HUES6 (cell line): ENCODE data around the gene GRIK3.

Experiments used
- H3K27ac ChIP-seq: 2 replicates; pipeline ENCODE4 v1.7.0; 2013; ENCODE audit warnings: low read depth, mild to moderate bottlenecking, low read length, inconsistent platforms
- H3K27me3 ChIP-seq: 2 replicates; pipeline ENCODE4 v1.6.1; 2013; ENCODE audit warnings: low read length; ENCODE audit not compliant: control insufficient read depth, insufficient read depth
- H3K36me3 ChIP-seq: 2 replicates; pipeline ENCODE4 v1.6.1; 2013; ENCODE audit warnings: low read length; ENCODE audit not compliant: control insufficient read depth, insufficient read depth
- H3K4me1 ChIP-seq: 2 replicates; pipeline ENCODE4 v1.6.1; 2013; ENCODE audit warnings: low read length; ENCODE audit not compliant: control insufficient read depth, insufficient read depth
- H3K4me3 ChIP-seq: 2 replicates; pipeline ENCODE4 v1.5.1; 2013; ENCODE audit warnings: low read depth, low read length
- H3K9ac ChIP-seq: one replicate; pipeline ENCODE4 v1.6.1; 2013; ENCODE audit warnings: mild to moderate bottlenecking, low read length
- H3K9me3 ChIP-seq: 2 replicates; pipeline ENCODE4 v1.6.1; 2013; ENCODE audit warnings: low read depth, low read length; ENCODE audit not compliant: control insufficient read depth, insufficient read depth

The GRIK3 gene

GRCh38 chr1:37047542-37047941, 13.2 kb upstream of the GRIK3 start:
- H3K9ac ChIP-seq: no peak overlapping the region
- no peaks in the 10 kb centered on the region for H3K9me3 ChIP-seq
- peaks cover 30% of the 10 kb centered on the region for H3K4me1 ChIP-seq
- no peaks in the 10 kb centered on the region for H3K36me3 ChIP-seq
- 0 out of 2 replicates have a peak, but pooled peaks cover 8% of the 10 kb centered on the region for H3K27me3 ChIP-seq
- no peak overlapping the region for H3K27ac ChIP-seq
- no peak overlapping the region for H3K4me3 ChIP-seq

GRCh38 chr1:37043101-37043500, 8.8 kb upstream of the GRIK3 start:
- Histone ChIP-seq H3K27ac (no peak overlapping the region), H3K4me3 (no peak overlapping the region; the same call in 1 of the 2 replicates), H3K9me3 (no peaks in the 10 kb centered on the region), H3K4me1 (peaks cover 55% of the 10 kb centered on the region), H3K9ac (no peak overlapping the region), H3K27me3 (peaks cover 50% of the 10 kb centered on the region), H3K36me3 (no peaks in the 10 kb centered on the region)

GRCh38 chr1:37042506-37042905, 8.2 kb upstream of the GRIK3 start:
- Histone ChIP-seq H3K27ac (no peak overlapping the region), H3K36me3 (no peaks in the 10 kb centered on the region), H3K9ac (no peak overlapping the region), H3K4me3 (no peak overlapping the region), H3K9me3 (no peaks in the 10 kb centered on the region), H3K27me3 (peaks cover 55% of the 10 kb centered on the region), H3K4me1 (peaks cover 60% of the 10 kb centered on the region)

- Histone ChIP-seq H3K9me3 (no peaks in the 10 kb centered on the region), H3K9ac (no peak overlapping the region), H3K36me3 (no peaks in the 10 kb centered on the region), H3K27me3 (peaks cover 65% of the 10 kb centered on the region), H3K27ac (no peak overlapping the region), H3K4me3 (no peak overlapping the region), H3K4me1 (peaks cover 64% of the 10 kb centered on the region)
Observed at GRCh38 chr1:37041483-37041882, 7.2 kb upstream of the GRIK3 start.

GRCh38 chr1:37040773-37041172, 6.5 kb upstream of the GRIK3 start:
- Histone ChIP-seq H3K9me3 (no peaks in the 10 kb centered on the region), H3K27me3 (peaks cover 72% of the 10 kb centered on the region), H3K27ac (no peak overlapping the region), H3K36me3 (no peaks in the 10 kb centered on the region), H3K9ac (no peak overlapping the region), H3K4me3 (no peak overlapping the region), H3K4me1 (peaks cover 71% of the 10 kb centered on the region)

- no peaks in the 10 kb centered on the region for H3K9me3 ChIP-seq
- H3K36me3 ChIP-seq: no peaks in the 10 kb centered on the region
- H3K27me3 ChIP-seq: peaks cover 78% of the 10 kb centered on the region
- H3K9ac ChIP-seq: no peak overlapping the region
- peaks cover 76% of the 10 kb centered on the region for H3K4me1 ChIP-seq
- no peak overlapping the region for H3K27ac ChIP-seq
- H3K4me3 ChIP-seq: no peak overlapping the region
Observed at GRCh38 chr1:37040261-37040660, 5.9 kb upstream of the GRIK3 start.

- Histone ChIP-seq H3K36me3 (no peaks in the 10 kb centered on the region), H3K9me3 (no peaks in the 10 kb centered on the region), H3K27me3 (peaks cover 88% of the 10 kb centered on the region), H3K27ac (no peak overlapping the region), H3K4me3 (0 out of 2 replicates have a peak overlapping the region, but pooled peaks have one; percentile 15), H3K9ac (no peak overlapping the region), H3K4me1 (peaks cover 73% of the 10 kb centered on the region)
Observed at GRCh38 chr1:37038227-37039093, 4.1 kb upstream of the GRIK3 start.

GRCh38 chr1:37037690-37038089, 3.4 kb upstream of the GRIK3 start:
- Histone ChIP-seq H3K9me3 (no peaks in the 10 kb centered on the region), H3K4me3 (no peak overlapping the region), H3K9ac (no peak overlapping the region), H3K27ac (no peak overlapping the region), H3K4me1 (peaks cover 67% of the 10 kb centered on the region), H3K27me3 (peaks cover 96% of the 10 kb centered on the region), H3K36me3 (no peaks in the 10 kb centered on the region)

GRCh38 chr1:37036667-37037053, 2.3 kb upstream of the GRIK3 start:
- Histone ChIP-seq H3K27me3 (peaks cover 98% of the 10 kb centered on the region), H3K4me3 (peak overlapping the region; percentile 52), H3K36me3 (no peaks in the 10 kb centered on the region), H3K9me3 (no peaks in the 10 kb centered on the region), H3K9ac (no peak overlapping the region), H3K27ac (no peak overlapping the region), H3K4me1 (peaks cover 64% of the 10 kb centered on the region)

GRCh38 chr1:37035796-37036666, 1.7 kb upstream of the GRIK3 start:
- Histone ChIP-seq H3K27ac (no peak overlapping the region), H3K4me1 (peaks cover 59% of the 10 kb centered on the region), H3K27me3 (peaks cover 98% of the 10 kb centered on the region), H3K36me3 (no peaks in the 10 kb centered on the region), H3K9me3 (no peaks in the 10 kb centered on the region), H3K9ac (peak overlapping the region; percentile 23), H3K4me3 (peak overlapping the region; percentile 52)
